Glutamatergic neuron (in vitro differentiated cells): ENCODE measurements around the gene VWF. TPM values are rescaled to one million over a fixed set of nuclear protein-coding genes. Genes with fewer than 3 reads are reported as not detected.

Experiments used
- DNase-seq: peaks from one replicate; pipeline ENCODE4 v3.0.0; 2022
- H3K27ac Mint-ChIP-seq: one replicate; pipeline ENCODE4 v1.8.0; 2020; ENCODE audit warnings: mild to moderate bottlenecking, mixed read lengths, inconsistent platforms; ENCODE audit not compliant: unreplicated experiment
- H3K27me3 Mint-ChIP-seq: one replicate; pipeline ENCODE4 v1.8.0; 2020; ENCODE audit warnings: mild to moderate bottlenecking, moderate library complexity, mixed read lengths, inconsistent platforms; ENCODE audit not compliant: unreplicated experiment
- H3K36me3 Mint-ChIP-seq: one replicate; pipeline ENCODE4 v1.8.0; 2020; ENCODE audit warnings: mild to moderate bottlenecking, mixed read lengths, inconsistent platforms; ENCODE audit not compliant: unreplicated experiment
- H3K4me1 Mint-ChIP-seq: one replicate; pipeline ENCODE4 v1.8.0; 2020; ENCODE audit warnings: mild to moderate bottlenecking, low read depth, mixed read lengths, inconsistent platforms; ENCODE audit not compliant: unreplicated experiment
- H3K4me3 Mint-ChIP-seq: one replicate; pipeline ENCODE4 v1.8.0; 2020; ENCODE audit warnings: mild to moderate bottlenecking, mixed read lengths, inconsistent platforms; ENCODE audit not compliant: unreplicated experiment
- H3K9me3 Mint-ChIP-seq: one replicate; pipeline ENCODE4 v1.8.0; 2020; ENCODE audit warnings: mild to moderate bottlenecking, moderate library complexity, mixed read lengths, inconsistent platforms; ENCODE audit not compliant: unreplicated experiment
- CTCF ChIP-seq: fragments of 200-600 bp; sonication (generic); IDR thresholded peaks from one replicate; pipeline ENCODE4 v1.5.0; 2021; ENCODE audit not compliant: partially characterized antibody, unreplicated experiment
- total RNA-seq: library from RNA; stranded (reverse); fragmentation: NEBNext Ultra II Directional; extraction: Animal tissue kit (Norgen Biotek cat#: 25700); gene quantifications from one replicate; pipeline ENCODE4 v1.2.1, GENCODE V29; 2021; ENCODE audit not compliant: unreplicated experiment

Gene VWF
- total RNA-seq, 1 donor from 2014 or later = 0.37 TPM

GRCh38 chr12:6167327-6168280 is 43.1 kb upstream of the VWF start:
- H3K27me3 Mint-ChIP-seq = peaks cover 1% of the 10 kb centered on the region
- H3K4me3 Mint-ChIP-seq = no peak overlapping the region
- DNase-seq = no peak
- no peak overlapping the region for H3K27ac Mint-ChIP-seq
- TF ChIP-seq CTCF = no peak
- no peaks in the 10 kb centered on the region for H3K36me3 Mint-ChIP-seq
- H3K9me3 Mint-ChIP-seq = no peaks in the 10 kb centered on the region
- H3K4me1 Mint-ChIP-seq = no peaks in the 10 kb centered on the region

GRCh38 chr12:6166808-6167207 is 42.3 kb upstream of the VWF start:
- no peak overlapping the region for H3K4me3 Mint-ChIP-seq
- H3K27ac Mint-ChIP-seq = no peak overlapping the region
- no peaks in the 10 kb centered on the region for H3K36me3 Mint-ChIP-seq
- TF ChIP-seq CTCF = no peak
- H3K27me3 Mint-ChIP-seq = peaks cover 1% of the 10 kb centered on the region
- H3K4me1 Mint-ChIP-seq = no peaks in the 10 kb centered on the region
- DNase-seq = no peak
- no peaks in the 10 kb centered on the region for H3K9me3 Mint-ChIP-seq

- no peak for TF ChIP-seq CTCF
Observed at GRCh38 chr12:6165395-6165794, 40.9 kb upstream of the VWF start.

GRCh38 chr12:6163416-6164060 is 39.1 kb upstream of the VWF start:
- no peak for DNase-seq
- H3K4me3 Mint-ChIP-seq = no peak overlapping the region
- no peaks in the 10 kb centered on the region for H3K9me3 Mint-ChIP-seq
- no peak for TF ChIP-seq CTCF
- peaks cover 9% of the 10 kb centered on the region for H3K36me3 Mint-ChIP-seq
- H3K4me1 Mint-ChIP-seq = no peaks in the 10 kb centered on the region
- no peak overlapping the region for H3K27ac Mint-ChIP-seq
- H3K27me3 Mint-ChIP-seq = peaks cover 12% of the 10 kb centered on the region

More at GRCh38 chr12:6165395-6165794, 40.9 kb upstream of the VWF start:
- H3K4me3 Mint-ChIP-seq = no peak overlapping the region
- H3K27me3 Mint-ChIP-seq = peaks cover 10% of the 10 kb centered on the region
- no peaks in the 10 kb centered on the region for H3K9me3 Mint-ChIP-seq
- H3K36me3 Mint-ChIP-seq = peaks cover 8% of the 10 kb centered on the region
- no peak for DNase-seq
- no peak overlapping the region for H3K27ac Mint-ChIP-seq
- H3K4me1 Mint-ChIP-seq = no peaks in the 10 kb centered on the region
